ENCODE measurements around the gene PLCB1. TPM values are rescaled to one million over a fixed set of nuclear protein-coding genes. Genes with fewer than 3 reads are reported as not detected.

The PLCB1 gene
- total and polyA plus RNA-seq, 10 of the 15 experiments (the other 5 are each of a cell fraction or from before 2014, with no cell fraction given), result 0.05 to 5.3 (median 0.17) TPM; not detected in 1

DNA sequence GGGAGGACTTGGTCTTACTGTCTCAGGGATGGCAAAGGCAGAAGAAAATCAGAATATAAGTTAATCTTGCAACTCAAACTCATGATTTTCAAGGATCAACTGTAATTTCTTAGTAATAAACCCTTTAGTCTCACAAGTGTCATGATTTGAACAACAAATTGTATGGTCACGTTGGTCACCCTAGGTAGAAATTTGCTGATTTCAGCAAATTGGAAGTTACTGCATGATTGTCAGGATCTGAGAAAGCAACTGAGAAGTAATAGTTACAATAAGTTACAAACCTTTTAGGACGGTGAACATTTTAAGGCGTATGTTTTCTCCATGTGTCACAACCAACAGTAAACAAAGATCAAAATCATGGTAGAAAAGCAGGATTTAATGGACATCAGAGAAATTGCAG, 375.2 kb downstream of the PLCB1 start:
- CTCF ChIA-PET, result no interaction called here
- Histone ChIP-seq H3K79me2 (ENCODE audit: control insufficient read depth, insufficient read depth, low read length) (no peaks in the 10 kb centered on the region), H3K9ac (ENCODE audit: control insufficient read depth, insufficient read depth, low read length) (no peak overlapping the region), H3K4me3 (no peak overlapping the region), H4K20me1 (ENCODE audit: control insufficient read depth, insufficient read depth) (no peaks in the 10 kb centered on the region), H3K27me3 (replicated peaks in 1 of 2; ENCODE audit: control insufficient read depth in 2 of 2, insufficient read depth in 2 of 2, low read length in 1 of 2) (no peaks in the 10 kb centered on the region), H3K4me1 (ENCODE audit: control insufficient read depth, insufficient read depth, low read length) (no peaks in the 10 kb centered on the region), H3K36me3 (ENCODE audit: control insufficient read depth in 2 of 2, insufficient read depth in 2 of 2, low read length in 1 of 2) (no peaks in the 10 kb centered on the region), H3K9me3 (replicated peaks; ENCODE audit: control insufficient read depth, insufficient read depth, low read length) (no peaks in the 10 kb centered on the region), H3K4me2 (ENCODE audit: control insufficient read depth, insufficient read depth) (no peak overlapping the region), H2AFZ (ENCODE audit: control insufficient read depth, low read depth, low read length) (no peak overlapping the region), H3K27ac (ENCODE audit: control insufficient read depth, insufficient read depth) (no peak overlapping the region)
- TF ChIP-seq, protein P1, sequence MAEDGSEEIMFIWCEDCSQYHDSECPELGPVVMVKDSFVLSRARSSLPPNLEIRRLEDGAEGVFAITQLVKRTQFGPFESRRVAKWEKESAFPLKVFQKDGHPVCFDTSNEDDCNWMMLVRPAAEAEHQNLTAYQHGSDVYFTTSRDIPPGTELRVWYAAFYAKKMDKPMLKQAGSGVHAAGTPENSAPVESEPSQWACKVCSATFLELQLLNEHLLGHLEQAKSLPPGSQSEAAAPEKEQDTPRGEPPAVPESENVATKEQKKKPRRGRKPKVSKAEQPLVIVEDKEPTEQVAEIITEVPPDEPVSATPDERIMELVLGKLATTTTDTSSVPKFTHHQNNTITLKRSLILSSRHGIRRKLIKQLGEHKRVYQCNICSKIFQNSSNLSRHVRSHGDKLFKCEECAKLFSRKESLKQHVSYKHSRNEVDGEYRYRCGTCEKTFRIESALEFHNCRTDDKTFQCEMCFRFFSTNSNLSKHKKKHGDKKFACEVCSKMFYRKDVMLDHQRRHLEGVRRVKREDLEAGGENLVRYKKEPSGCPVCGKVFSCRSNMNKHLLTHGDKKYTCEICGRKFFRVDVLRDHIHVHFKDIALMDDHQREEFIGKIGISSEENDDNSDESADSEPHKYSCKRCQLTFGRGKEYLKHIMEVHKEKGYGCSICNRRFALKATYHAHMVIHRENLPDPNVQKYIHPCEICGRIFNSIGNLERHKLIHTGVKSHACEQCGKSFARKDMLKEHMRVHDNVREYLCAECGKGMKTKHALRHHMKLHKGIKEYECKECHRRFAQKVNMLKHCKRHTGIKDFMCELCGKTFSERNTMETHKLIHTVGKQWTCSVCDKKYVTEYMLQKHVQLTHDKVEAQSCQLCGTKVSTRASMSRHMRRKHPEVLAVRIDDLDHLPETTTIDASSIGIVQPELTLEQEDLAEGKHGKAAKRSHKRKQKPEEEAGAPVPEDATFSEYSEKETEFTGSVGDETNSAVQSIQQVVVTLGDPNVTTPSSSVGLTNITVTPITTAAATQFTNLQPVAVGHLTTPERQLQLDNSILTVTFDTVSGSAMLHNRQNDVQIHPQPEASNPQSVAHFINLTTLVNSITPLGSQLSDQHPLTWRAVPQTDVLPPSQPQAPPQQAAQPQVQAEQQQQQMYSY (CRISPR knock-in tag; IDR thresholded peaks at IDR 0.05), result no peak
- no TSS peak for BruUV-seq (replicated peaks)
- SMC1A ChIA-PET (ENCODE audit: uncharacterized antibody, unreplicated experiment), result no interaction called here
- RAD21 ChIA-PET (ENCODE audit: unreplicated experiment), result no interaction called here
- 40% methylated on average over 3 of the region's 3 CpGs for WGBS (ENCODE audit: insufficient coverage, insufficient replicate concordance, low lambda C conversion rate, missing lambda C conversion rate)
- ATAC-seq (no peak), FAIRE-seq (no peak), DNase-seq (ENCODE audit: low read depth, low spot score) (no peak)
- in situ Hi-C loops (cut with MboI) (no loop called here), intact Hi-C loops (cut with micrococcal nuclease; ENCODE audit: unreplicated experiment) (no loop called here)
- POLR2A ChIA-PET, result no interaction called here

DNA sequence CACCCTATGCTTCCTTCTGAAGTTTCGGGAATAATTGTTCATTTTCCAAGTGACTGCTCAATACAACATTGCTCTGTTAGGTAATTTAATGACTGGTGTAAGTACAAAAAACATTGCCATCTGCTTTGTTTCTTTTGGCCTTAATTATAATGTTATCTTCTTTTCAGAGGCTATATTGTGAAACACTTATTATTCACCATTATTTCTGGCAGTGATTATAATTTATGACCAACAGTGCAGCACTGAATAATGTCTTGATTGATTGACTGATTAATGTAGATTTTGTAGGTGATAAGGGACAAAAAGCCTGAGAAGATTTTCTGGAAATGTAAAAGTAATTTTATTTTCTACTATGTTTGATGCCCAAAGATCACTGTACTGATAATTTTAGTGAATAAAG, 377.7 kb downstream of the PLCB1 start:
- Histone ChIP-seq H3K36me3 (ENCODE audit: control insufficient read depth in 2 of 2, insufficient read depth in 2 of 2, low read length in 1 of 2) (no peaks in the 10 kb centered on the region), H3K9ac (ENCODE audit: control insufficient read depth, insufficient read depth, low read length) (no peak overlapping the region), H3K79me2 (ENCODE audit: control insufficient read depth, insufficient read depth, low read length) (no peaks in the 10 kb centered on the region), H3K27ac (ENCODE audit: control insufficient read depth, insufficient read depth) (no peak overlapping the region), H3K9me3 (replicated peaks; ENCODE audit: control insufficient read depth, insufficient read depth, low read length) (no peaks in the 10 kb centered on the region), H4K20me1 (ENCODE audit: control insufficient read depth, insufficient read depth) (no peaks in the 10 kb centered on the region), H3K27me3 (replicated peaks in 1 of 2; ENCODE audit: control insufficient read depth in 2 of 2, insufficient read depth in 2 of 2, low read length in 1 of 2) (no peaks in the 10 kb centered on the region), H3K4me3 (no peak overlapping the region), H2AFZ (ENCODE audit: control insufficient read depth, low read depth, low read length) (no peak overlapping the region), H3K4me1 (ENCODE audit: control insufficient read depth, insufficient read depth, low read length) (no peaks in the 10 kb centered on the region), H3K4me2 (ENCODE audit: control insufficient read depth, insufficient read depth) (no peak overlapping the region)
- in situ Hi-C loops (cut with MboI) (no loop called here), intact Hi-C loops (cut with micrococcal nuclease; ENCODE audit: unreplicated experiment) (no loop called here)
- ATAC-seq, result no peak
- DNase-seq (ENCODE audit: low read depth, low spot score), result no peak
- SMC1A ChIA-PET (ENCODE audit: uncharacterized antibody, unreplicated experiment), result interaction anchor here (1.1 kb wide), 1 partner anchor 119 kb away, joined by 3 read pairs; no protein-coding TSS in a partner anchor
- CTCF ChIA-PET, result no interaction called here
- no peak for FAIRE-seq
- no TSS peak for BruUV-seq (replicated peaks)
- 4% methylated on average over 1 of the region's 1 CpG for WGBS (ENCODE audit: insufficient coverage, insufficient replicate concordance, low lambda C conversion rate, missing lambda C conversion rate)
- RAD21 ChIA-PET (ENCODE audit: unreplicated experiment), result no interaction called here
- TF ChIP-seq ESRRA (IDR thresholded peaks at IDR 0.05; ENCODE audit: low read length), result no peak
- TF ChIP-seq MTA3 (IDR thresholded peaks at IDR 0.05; ENCODE audit: borderline replicate concordance, low read length), result no peak
- no peak for TF ChIP-seq SIX5 (IDR thresholded peaks at IDR 0.05; ENCODE audit: low read depth, low read length, severe bottlenecking)
- TF ChIP-seq, protein P2, sequence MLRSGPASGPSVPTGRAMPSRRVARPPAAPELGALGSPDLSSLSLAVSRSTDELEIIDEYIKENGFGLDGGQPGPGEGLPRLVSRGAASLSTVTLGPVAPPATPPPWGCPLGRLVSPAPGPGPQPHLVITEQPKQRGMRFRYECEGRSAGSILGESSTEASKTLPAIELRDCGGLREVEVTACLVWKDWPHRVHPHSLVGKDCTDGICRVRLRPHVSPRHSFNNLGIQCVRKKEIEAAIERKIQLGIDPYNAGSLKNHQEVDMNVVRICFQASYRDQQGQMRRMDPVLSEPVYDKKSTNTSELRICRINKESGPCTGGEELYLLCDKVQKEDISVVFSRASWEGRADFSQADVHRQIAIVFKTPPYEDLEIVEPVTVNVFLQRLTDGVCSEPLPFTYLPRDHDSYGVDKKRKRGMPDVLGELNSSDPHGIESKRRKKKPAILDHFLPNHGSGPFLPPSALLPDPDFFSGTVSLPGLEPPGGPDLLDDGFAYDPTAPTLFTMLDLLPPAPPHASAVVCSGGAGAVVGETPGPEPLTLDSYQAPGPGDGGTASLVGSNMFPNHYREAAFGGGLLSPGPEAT (IDR thresholded peaks at IDR 0.05; ENCODE audit: low read depth), result no peak
- TF ChIP-seq ZNF24 (IDR thresholded peaks at IDR 0.05), result no peak
- no peak for TF ChIP-seq CBX3 (IDR thresholded peaks at IDR 0.05; ENCODE audit: borderline replicate concordance, low read depth)
- POLR2A ChIA-PET, result no interaction called here
